Fibroblast of lung (primary cell): ENCODE results near the gene POLR2C. TPM values are rescaled to one million over a fixed set of nuclear protein-coding genes. Genes with fewer than 3 reads are reported as not detected.

ENCODE experiments used
- DNase-seq, 2 donors: peaks; one replicate each; pipeline versions ENCODE4 v3.0.0 to v3.0.0-alpha.2; 2010; ENCODE audit warnings: low read depth in 2 of 2
- H2AFZ ChIP-seq: 2 replicates; pipeline ENCODE4 v1.5.1; 2012; ENCODE audit warnings: low read length, control low read depth, inconsistent platforms
- H3K27ac ChIP-seq: 2 replicates; pipeline ENCODE4 v1.5.1; 2011; ENCODE audit warnings: low read length, control low read depth; ENCODE audit not compliant: insufficient read depth
- H3K27me3 ChIP-seq: 2 replicates; pipeline ENCODE4 v1.5.1; 2011; ENCODE audit warnings: mild to moderate bottlenecking, low read length; ENCODE audit not compliant: control insufficient read depth, insufficient read depth
- H3K36me3 ChIP-seq: 2 replicates; pipeline ENCODE4 v1.5.1; 2011; ENCODE audit warnings: low read length; ENCODE audit not compliant: control insufficient read depth, insufficient read depth
- H3K4me1 ChIP-seq: 2 replicates; pipeline ENCODE4 v1.5.1; 2011; ENCODE audit warnings: low read length; ENCODE audit not compliant: control insufficient read depth, insufficient read depth; ENCODE audit errors: extremely low read depth
- H3K4me2 ChIP-seq: 2 replicates; pipeline ENCODE4 v1.5.1; 2011; ENCODE audit warnings: low read length, control low read depth; ENCODE audit not compliant: insufficient read depth; ENCODE audit errors: extremely low read depth
- H3K4me3 ChIP-seq, 4 experiments: fragments of 200-600 bp in 1 of 4; sonication (generic) in 1 of 4; replicated peaks in 1 of 4; 2 replicates each; pipeline ENCODE4 v1.5.1; 2011 to 2016; ENCODE audit warnings: low read length in 4 of 4, low read depth in 3 of 4, mild to moderate bottlenecking in 3 of 4, control low read depth in 2 of 4, inconsistent platforms in 1 of 4, mixed read lengths in 1 of 4; ENCODE audit not compliant: insufficient read depth in 1 of 4; ENCODE audit errors: control extremely low read depth in 1 of 4
- H3K79me2 ChIP-seq: 2 replicates; pipeline ENCODE4 v1.5.1; 2012; ENCODE audit warnings: mild to moderate bottlenecking, low read length, inconsistent platforms; ENCODE audit not compliant: control insufficient read depth, insufficient read depth
- H3K9ac ChIP-seq: 2 replicates; pipeline ENCODE4 v1.5.1; 2011; ENCODE audit warnings: mild to moderate bottlenecking, low read length, control low read depth; ENCODE audit not compliant: insufficient read depth
- H3K9me3 ChIP-seq: 2 replicates; pipeline ENCODE4 v1.5.1; 2012; ENCODE audit warnings: low read depth, low read length; ENCODE audit not compliant: control insufficient read depth, insufficient read depth
- H4K20me1 ChIP-seq: 2 replicates; pipeline ENCODE4 v1.5.1; 2011; ENCODE audit warnings: low read length; ENCODE audit not compliant: control insufficient read depth, insufficient read depth; ENCODE audit errors: extremely low read depth
- EZH2 ChIP-seq: IDR thresholded peaks from 2 replicates; pipeline ENCODE4 v1.5.1; 2012; ENCODE audit warnings: low read length, control low read depth, mild to moderate bottlenecking; ENCODE audit errors: missing control alignments
- polyA plus RNA-seq, 2 donors: library from polyadenylated mRNA; depleted of rRNA in 1 of 2; stranded (reverse) in 1 of 2; unstranded in 1 of 2; fragments of >200 nt; gene quantifications; 2 replicates each; pipeline ENCODE4 v1.2.1, GENCODE V29; 2011 to 2012; ENCODE audit warnings: missing spikeins in 1 of 2
- total RNA-seq: library from RNA; depleted of rRNA; stranded (reverse); fragments of >200 nt; gene quantifications from 2 replicates; pipeline ENCODE4 v1.2.1, GENCODE V29; 2014
- TF ChIP-seq, protein P1 (sequence below), 2 donors: IDR thresholded peaks in 1 of 2; conservative IDR thresholded peaks in 1 of 2; 1 replicate in 1 of 2; 2 replicates in 1 of 2; pipeline ENCODE4 v1.5.1; 2011 to 2012; ENCODE audit warnings: low read length in 2 of 2, control low read depth in 1 of 2, inconsistent platforms in 1 of 2, low read depth in 1 of 2, mild to moderate bottlenecking in 1 of 2

The POLR2C gene
- total and polyA plus RNA-seq, 2 donors (not counting 1 experiment from before 2014, with no cell fraction given) = 84.0 to 106 TPM

DNA sequence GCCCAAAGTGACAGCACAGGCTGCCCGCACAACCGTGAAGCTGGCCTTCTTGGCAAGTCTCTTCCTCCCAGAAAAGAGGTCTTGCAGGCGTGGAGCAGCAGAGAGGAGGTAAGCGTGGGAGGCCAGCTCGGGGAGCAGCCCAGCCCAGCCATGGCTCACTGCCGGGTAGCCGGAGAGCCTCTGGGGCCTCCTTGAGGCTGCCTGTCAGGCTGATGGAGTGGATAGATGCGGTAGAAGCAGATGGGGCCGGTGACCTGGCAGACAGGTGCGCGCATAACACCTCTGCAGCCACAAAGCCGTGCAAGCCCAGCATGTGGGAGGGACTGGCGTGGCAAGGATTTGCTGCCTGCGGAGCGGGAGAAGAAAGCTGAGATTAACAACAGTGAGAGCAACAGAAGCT lies 40.9 kb downstream of the POLR2C start:
- no peaks in the 10 kb centered on the region for H3K4me1 ChIP-seq
- H3K79me2 ChIP-seq = no peaks in the 10 kb centered on the region
- no peak overlapping the region for H3K27ac ChIP-seq
- no peak for TF ChIP-seq EZH2
- TF ChIP-seq, protein P1, sequence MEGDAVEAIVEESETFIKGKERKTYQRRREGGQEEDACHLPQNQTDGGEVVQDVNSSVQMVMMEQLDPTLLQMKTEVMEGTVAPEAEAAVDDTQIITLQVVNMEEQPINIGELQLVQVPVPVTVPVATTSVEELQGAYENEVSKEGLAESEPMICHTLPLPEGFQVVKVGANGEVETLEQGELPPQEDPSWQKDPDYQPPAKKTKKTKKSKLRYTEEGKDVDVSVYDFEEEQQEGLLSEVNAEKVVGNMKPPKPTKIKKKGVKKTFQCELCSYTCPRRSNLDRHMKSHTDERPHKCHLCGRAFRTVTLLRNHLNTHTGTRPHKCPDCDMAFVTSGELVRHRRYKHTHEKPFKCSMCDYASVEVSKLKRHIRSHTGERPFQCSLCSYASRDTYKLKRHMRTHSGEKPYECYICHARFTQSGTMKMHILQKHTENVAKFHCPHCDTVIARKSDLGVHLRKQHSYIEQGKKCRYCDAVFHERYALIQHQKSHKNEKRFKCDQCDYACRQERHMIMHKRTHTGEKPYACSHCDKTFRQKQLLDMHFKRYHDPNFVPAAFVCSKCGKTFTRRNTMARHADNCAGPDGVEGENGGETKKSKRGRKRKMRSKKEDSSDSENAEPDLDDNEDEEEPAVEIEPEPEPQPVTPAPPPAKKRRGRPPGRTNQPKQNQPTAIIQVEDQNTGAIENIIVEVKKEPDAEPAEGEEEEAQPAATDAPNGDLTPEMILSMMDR (conservative IDR thresholded peaks at IDR 0.05 in 1 of 2, IDR thresholded peaks at IDR 0.05 in 1 of 2; ENCODE audit: low read depth in 1 of 2, low read length in 2 of 2) = no peak
- peaks cover 10% of the 10 kb centered on the region for H3K27me3 ChIP-seq
- no peak overlapping the region for H3K4me2 ChIP-seq
- no peaks in the 10 kb centered on the region for H3K36me3 ChIP-seq
- no peaks in the 10 kb centered on the region for H4K20me1 ChIP-seq
- H3K4me3 ChIP-seq = no peak overlapping the region
- no peak for DNase-seq
- no peaks in the 10 kb centered on the region for H3K9me3 ChIP-seq
- H2AFZ ChIP-seq = no peak overlapping the region
- H3K9ac ChIP-seq = no peak overlapping the region

DNA sequence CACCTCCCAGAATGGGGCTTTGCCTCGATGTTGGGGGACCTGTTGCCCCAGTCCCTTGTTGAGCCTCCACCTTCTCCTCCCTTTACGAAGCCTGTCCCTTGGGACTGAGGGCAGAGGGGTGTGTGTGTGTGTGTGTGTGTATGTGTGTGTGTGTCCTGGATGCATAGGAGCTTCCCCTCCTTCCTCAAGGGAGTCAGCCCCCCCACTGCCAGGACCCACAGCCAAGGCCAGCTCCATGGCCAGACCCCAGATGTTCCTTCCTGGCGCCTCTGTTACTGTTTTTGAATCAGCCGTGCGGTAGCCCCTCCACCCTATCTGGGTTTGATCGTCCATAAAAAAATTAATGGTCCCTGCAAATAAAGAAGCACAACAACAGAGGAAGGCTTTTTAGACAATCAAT lies 41.5 kb downstream of the POLR2C start:
- Histone ChIP-seq H3K4me1 (no peaks in the 10 kb centered on the region), H3K36me3 (no peaks in the 10 kb centered on the region), H3K79me2 (no peaks in the 10 kb centered on the region), H3K9ac (no peak overlapping the region), H3K27ac (no peak overlapping the region), H3K9me3 (no peaks in the 10 kb centered on the region), H3K4me2 (no peak overlapping the region), H3K4me3 (no peak overlapping the region), H2AFZ (no peak overlapping the region), H3K27me3 (peaks cover 10% of the 10 kb centered on the region), H4K20me1 (no peaks in the 10 kb centered on the region)
- no peak for TF ChIP-seq EZH2
- TF ChIP-seq, protein P1 (conservative IDR thresholded peaks at IDR 0.05 in 1 of 2, IDR thresholded peaks at IDR 0.05 in 1 of 2; ENCODE audit: low read depth in 1 of 2, low read length in 2 of 2) = no peak
- no peak for DNase-seq

DNA sequence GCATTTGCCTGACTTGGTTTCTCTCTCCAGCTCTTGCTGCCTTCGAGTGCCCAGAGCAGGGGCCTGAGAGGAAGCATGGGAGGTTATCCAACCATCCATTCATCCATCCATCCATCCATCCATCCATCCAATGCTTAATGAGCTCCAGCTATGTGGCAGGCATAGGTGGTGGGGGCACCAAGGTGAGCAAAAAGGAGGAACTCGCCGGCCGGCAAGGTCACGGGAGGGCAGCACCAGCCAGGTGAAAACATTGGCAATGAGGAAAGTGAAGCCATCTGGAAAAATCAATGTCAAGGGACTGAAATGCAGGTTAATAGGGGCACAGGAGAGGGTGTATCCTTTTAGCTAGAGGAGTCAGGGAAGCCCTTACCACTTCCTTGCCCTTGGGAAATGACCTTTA lies 42.0 kb downstream of the POLR2C start:
- H3K27ac ChIP-seq = no peak overlapping the region

More for the DNA sequence above, 42.0 kb downstream of the POLR2C start:
- TF ChIP-seq, protein P1 (conservative IDR thresholded peaks at IDR 0.05 in 1 of 2, IDR thresholded peaks at IDR 0.05 in 1 of 2; ENCODE audit: low read depth in 1 of 2, low read length in 2 of 2) = no peak
- TF ChIP-seq EZH2 = no peak
- H3K4me2 ChIP-seq = no peak overlapping the region
- H2AFZ ChIP-seq = no peak overlapping the region
- H3K9me3 ChIP-seq = no peaks in the 10 kb centered on the region
- DNase-seq = no peak
- no peak overlapping the region for H3K9ac ChIP-seq
- peaks cover 10% of the 10 kb centered on the region for H3K27me3 ChIP-seq
- H3K36me3 ChIP-seq = no peaks in the 10 kb centered on the region
- H3K4me1 ChIP-seq = no peaks in the 10 kb centered on the region
- H4K20me1 ChIP-seq = no peaks in the 10 kb centered on the region
- no peak overlapping the region for H3K4me3 ChIP-seq
- no peaks in the 10 kb centered on the region for H3K79me2 ChIP-seq
